Naive thymus-derived CD4-positive, alpha-beta T cell (primary cell): ENCODE data around the gene MRPL37. TPM values are rescaled to one million over a fixed set of nuclear protein-coding genes. Genes with fewer than 3 reads are reported as not detected.
"Not testable (repeated sequence)": the region's sequence is repeated elsewhere in the genome, so short reads cannot be mapped to it uniquely, and the experiment has no call there.

Experiments
- ATAC-seq: fragments of 150-1000 bp; cut with Tn5 transposase; 2 replicates; pipeline ENCODE4 v1.10.0; 2021; ENCODE audit warnings: mild to moderate bottlenecking, moderate library complexity
- CTCF ChIA-PET: fragments of 350-600 bp; sonication (Branson Sonifier 250); formaldehyde crosslinking; loops from one replicate; lab custom pipeline; 2021; ENCODE audit warnings: antibody characterized with exemption; lab: Charles Lee
- POLR2A ChIA-PET: fragments of 350-600 bp; sonication (Branson Sonifier 250); formaldehyde crosslinking; loops from one replicate; lab custom pipeline; 2021; ENCODE audit warnings: antibody characterized with exemption, inconsistent platforms; lab: Charles Lee
- DNase-seq, 9 donors: peaks; one replicate each; pipeline versions ENCODE4 v3.0.0 to v3.0.0-alpha.2; 2020 to 2022; ENCODE audit warnings: mixed read lengths in 1 of 9
- H3K27ac ChIP-seq: one replicate; pipeline ENCODE4 v1.7.0; 2013; ENCODE audit warnings: mild to moderate bottlenecking, low read depth, low read length, moderate library complexity
- H3K27me3 ChIP-seq, 2 donors: one replicate each; pipeline ENCODE4 v1.7.0; 2013; ENCODE audit warnings: low read length in 2 of 2, mild to moderate bottlenecking in 2 of 2, moderate library complexity in 2 of 2; ENCODE audit not compliant: control insufficient read depth in 2 of 2, insufficient read depth in 2 of 2
- H3K36me3 ChIP-seq, 3 experiments: 1 replicate in 2 of 3; 2 replicates in 1 of 3; pipeline ENCODE4 v1.7.0; 2013; ENCODE audit warnings: low read length in 3 of 3, mild to moderate bottlenecking in 3 of 3, moderate library complexity in 1 of 3; ENCODE audit not compliant: insufficient read depth in 3 of 3, control insufficient read depth in 2 of 3
- H3K4me1 ChIP-seq, 2 donors: one replicate each; pipeline ENCODE4 v1.7.0; 2013; ENCODE audit warnings: low read length in 2 of 2, mild to moderate bottlenecking in 2 of 2, moderate library complexity in 1 of 2; ENCODE audit not compliant: control insufficient read depth in 2 of 2, insufficient read depth in 2 of 2
- H3K4me3 ChIP-seq: 2 replicates; pipeline ENCODE4 v1.7.0; 2013; ENCODE audit warnings: mild to moderate bottlenecking, low read length
- H3K9me3 ChIP-seq, 3 experiments: 1 replicate in 2 of 3; 2 replicates in 1 of 3; pipeline ENCODE4 v1.7.0; 2013; ENCODE audit warnings: low read length in 3 of 3; ENCODE audit not compliant: control insufficient read depth in 2 of 3
- H3K27ac Mint-ChIP-seq, 9 donors: one replicate each; pipeline ENCODE4 v1.8.0; 2020 to 2022; ENCODE audit warnings: mixed read lengths in 9 of 9, mild to moderate bottlenecking in 8 of 9, moderate library complexity in 5 of 9, inconsistent platforms in 2 of 9
- H3K27me3 Mint-ChIP-seq, 5 donors: one replicate each; pipeline ENCODE4 v1.8.0; 2021 to 2022; ENCODE audit warnings: mixed read lengths in 5 of 5, mild to moderate bottlenecking in 1 of 5
- H3K36me3 Mint-ChIP-seq, 5 donors: one replicate each; pipeline ENCODE4 v1.8.0; 2020 to 2022; ENCODE audit warnings: mixed read lengths in 5 of 5, mild to moderate bottlenecking in 3 of 5, inconsistent platforms in 1 of 5
- H3K4me1 Mint-ChIP-seq, 7 donors: one replicate each; pipeline ENCODE4 v1.8.0; 2020 to 2022; ENCODE audit warnings: mixed read lengths in 7 of 7, mild to moderate bottlenecking in 3 of 7, inconsistent platforms in 1 of 7
- H3K4me3 Mint-ChIP-seq, 10 donors: one replicate each; pipeline ENCODE4 v1.8.0; 2020 to 2022; ENCODE audit warnings: mild to moderate bottlenecking in 10 of 10, mixed read lengths in 10 of 10, moderate library complexity in 6 of 10, inconsistent platforms in 2 of 10
- H3K9me3 Mint-ChIP-seq, 11 donors: one replicate each; pipeline ENCODE4 v1.8.0; 2020 to 2022; ENCODE audit warnings: mixed read lengths in 11 of 11, mild to moderate bottlenecking in 4 of 11, inconsistent platforms in 1 of 11, moderate library complexity in 1 of 11
- intact Hi-C, 2 donors: fragments of 100-400 bp; cut with micrococcal nuclease; formaldehyde crosslinking; loops; one replicate each; pipeline ENCODE4 v1.15.1; 2023
- polyA plus RNA-seq, 2 donors: library from polyadenylated mRNA; unstranded; fragments of 300-500 nt; fragmentation: Illumina TruSeq; gene quantifications; one replicate each; pipeline ENCODE4 v1.2.3, GENCODE V29; 2021
- total RNA-seq, 6 experiments: library from RNA in 5 of 6; stranded (reverse) in 5 of 6; gene quantifications; 1 replicate in 5 of 6; 2 replicates in 1 of 6; pipeline ENCODE4 v1.2.3 and lab custom pipeline; 2021 to 2026

MRPL37 gene
- total and polyA plus RNA-seq, 7 experiments from 2014 or later = 25.4 to 86.7 (median 36.6) TPM

DNA sequence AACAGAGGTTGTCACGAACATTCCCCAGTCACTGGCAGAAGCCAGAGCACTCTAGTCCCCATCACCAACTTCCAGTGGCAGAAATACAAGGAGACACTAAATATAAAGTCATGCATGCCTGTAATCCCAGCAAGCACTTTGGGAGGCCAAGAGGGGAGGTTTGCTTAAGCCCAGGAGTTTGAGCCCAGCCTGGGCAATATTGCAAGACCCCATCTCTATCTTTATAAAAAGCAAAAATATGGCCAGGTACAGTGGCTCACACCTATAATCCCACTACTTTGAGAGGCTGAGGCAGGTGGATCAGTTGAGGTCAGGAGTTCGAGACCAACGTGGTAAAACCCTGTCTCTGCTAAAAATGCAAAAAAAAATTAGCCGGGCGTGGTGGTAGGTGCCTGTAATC, 6.5 kb upstream of the MRPL37 start:
- Mint-ChIP-seq H3K27me3 (no peaks in the 10 kb centered on the region), H3K9me3 (no peaks in the 10 kb centered on the region)
- POLR2A ChIA-PET = no interaction called here

DNA sequence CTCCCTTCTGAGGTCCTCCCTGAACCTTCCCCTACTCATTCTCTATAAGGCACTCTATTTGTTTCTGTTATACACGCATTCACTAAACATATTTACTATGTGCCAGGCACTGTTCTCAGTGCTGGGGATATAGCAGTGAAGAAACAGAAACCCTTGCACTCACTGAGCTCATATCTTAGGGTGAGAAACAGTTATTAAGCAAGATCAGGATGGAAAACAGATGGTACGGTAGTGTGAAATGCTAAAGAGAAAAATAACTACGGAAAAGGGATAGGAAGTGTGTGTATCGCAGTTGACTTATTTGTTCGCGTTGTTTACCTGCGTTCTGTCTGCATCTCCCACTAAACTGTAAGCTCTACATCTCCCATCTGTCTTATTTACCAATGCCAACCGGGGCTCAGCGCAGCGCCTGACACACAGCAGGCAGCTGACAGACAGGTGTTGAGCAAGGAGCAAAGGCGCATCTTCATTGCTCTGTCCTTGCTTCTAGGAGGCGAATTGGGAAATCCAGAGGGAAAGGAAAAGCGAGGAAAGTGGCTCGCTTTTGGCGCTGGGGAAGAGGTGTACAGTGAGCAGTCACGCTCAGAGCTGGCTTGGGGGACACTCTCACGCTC, 709 bp upstream of the MRPL37 start:
- Mint-ChIP-seq H3K36me3 (peaks cover 0 to 15% (median 5%) of the 10 kb centered on the region in 5 donors), H3K27ac (peak overlapping the region; percentile 42 to 93 (median 87)), H3K4me1 (peaks cover 27 to 44% (median 40%) of the 10 kb centered on the region in 7 donors), H3K4me3 (peak overlapping the region; percentile 90 to 96 (median 92)), H3K27me3 (no peaks in the 10 kb centered on the region), H3K9me3 (no peaks in the 10 kb centered on the region)
- Histone ChIP-seq H3K9me3 (no peaks in the 10 kb centered on the region), H3K27me3 (no peaks in the 10 kb centered on the region), H3K27ac (peak overlapping the region; percentile 81), H3K4me3 (peak overlapping the region; percentile 69), H3K36me3 (peaks cover 0 to 22% (median 0%) of the 10 kb centered on the region in 3 experiments), H3K4me1 (peaks cover 9 to 17% of the 10 kb centered on the region in 2 donors)
- POLR2A ChIA-PET = interaction anchor here (0.6 to 2.1 kb wide), 10 partner anchors 9 to 290 kb away, joined by 3 to 8 read pairs (median 3); partner anchors contain the start of genes TCEANC2 and TMEM59
- DNase-seq (peak in 1 of 9 donors; percentile 4), ATAC-seq (no peak)
- CTCF ChIA-PET = interaction anchor here (1.3 to 1.4 kb wide), 2 partner anchors 15 to 207 kb away, joined by 4 to 5 read pairs; partner anchors contain the start of gene SSBP3
- intact Hi-C loops = no loop called here

More for the DNA sequence above, 6.5 kb upstream of the MRPL37 start:
- H3K4me1 ChIP-seq = no peaks in the 10 kb centered on the region
- CTCF ChIA-PET = no interaction called here
- no peak overlapping the region for H3K4me3 ChIP-seq
- no peaks in the 10 kb centered on the region for H3K27me3 ChIP-seq
- H3K4me1 Mint-ChIP-seq = peaks cover 0 to 5% (median 0%) of the 10 kb centered on the region in 7 donors
- intact Hi-C loops = no loop called here
- H3K36me3 ChIP-seq = peaks cover 0 to 42% (median 0%) of the 10 kb centered on the region in 3 experiments
- no peak overlapping the region for H3K27ac ChIP-seq
- no peak for ATAC-seq
- H3K9me3 ChIP-seq = no peaks in the 10 kb centered on the region
- no peak overlapping the region for H3K4me3 Mint-ChIP-seq
- peaks cover 0 to 32% (median 14%) of the 10 kb centered on the region in 5 donors for H3K36me3 Mint-ChIP-seq
- DNase-seq = no peak
- H3K27ac Mint-ChIP-seq = no peak overlapping the region

DNA sequence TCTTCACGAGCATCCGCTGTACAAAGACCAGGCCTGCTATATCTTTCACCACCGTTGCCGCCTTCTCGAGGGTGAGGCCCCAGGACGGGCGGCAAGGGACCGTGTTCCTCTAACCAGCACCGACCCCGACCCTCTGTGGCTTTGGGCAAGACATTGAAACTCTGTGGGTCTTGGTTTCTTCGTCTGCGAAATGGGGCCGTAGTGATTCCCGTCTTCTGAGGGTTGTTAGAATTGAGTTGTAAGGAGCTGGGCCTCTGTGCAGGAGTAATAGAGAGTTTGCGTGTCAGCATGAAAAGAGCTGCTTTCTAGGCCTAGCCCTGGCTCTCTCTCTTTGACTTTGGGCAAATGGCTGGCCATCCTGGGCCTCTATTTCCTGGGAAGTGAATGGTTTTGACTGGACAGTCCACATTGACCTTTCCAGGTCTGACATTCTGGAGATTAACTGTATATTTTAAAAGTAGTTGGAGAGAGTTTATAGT, 591 bp downstream of the MRPL37 start:
- peaks cover 8 to 16% (median 9%) of the 10 kb centered on the region in 5 donors for H3K36me3 Mint-ChIP-seq
- Histone ChIP-seq H3K27me3 (no peaks in the 10 kb centered on the region), H3K36me3 (peaks cover 2 to 20% (median 5%) of the 10 kb centered on the region in 3 experiments), H3K9me3 (no peaks in the 10 kb centered on the region), H3K4me1 (peaks cover 9 to 17% of the 10 kb centered on the region in 2 donors), H3K4me3 (peak overlapping the region; percentile 69), H3K27ac (peak overlapping the region; percentile 81)
- intact Hi-C loops = loop anchor here (1.0 to 10.0 kb wide), 11 partner anchors 85 to 564 kb away; partner anchors contain the start of genes NDC1 (in 2 of the 2), TCEANC2 (in 2 of the 2), TMEM59 (in 2 of the 2) and PARS2 (in 1 of the 2)
- no peaks in the 10 kb centered on the region for H3K9me3 Mint-ChIP-seq
- POLR2A ChIA-PET = interaction anchor here (0.9 to 2.1 kb wide), 10 partner anchors 10 to 289 kb away, joined by 3 to 8 read pairs (median 4); partner anchors contain the start of genes TCEANC2 and TMEM59
- no peak for ATAC-seq
- DNase-seq = no peak
- H3K27ac Mint-ChIP-seq = peak overlapping the region; percentile 64 to 93 (median 87)
- CTCF ChIA-PET = interaction anchor here (0.8 to 2.8 kb wide), 4 partner anchors 13 to 289 kb away, joined by 3 to 9 read pairs (median 4); partner anchors contain the start of gene SSBP3
- no peaks in the 10 kb centered on the region for H3K27me3 Mint-ChIP-seq
- peak overlapping the region; percentile 90 to 96 (median 92) for H3K4me3 Mint-ChIP-seq
- H3K4me1 Mint-ChIP-seq = peaks cover 28 to 47% (median 40%) of the 10 kb centered on the region in 7 donors

DNA sequence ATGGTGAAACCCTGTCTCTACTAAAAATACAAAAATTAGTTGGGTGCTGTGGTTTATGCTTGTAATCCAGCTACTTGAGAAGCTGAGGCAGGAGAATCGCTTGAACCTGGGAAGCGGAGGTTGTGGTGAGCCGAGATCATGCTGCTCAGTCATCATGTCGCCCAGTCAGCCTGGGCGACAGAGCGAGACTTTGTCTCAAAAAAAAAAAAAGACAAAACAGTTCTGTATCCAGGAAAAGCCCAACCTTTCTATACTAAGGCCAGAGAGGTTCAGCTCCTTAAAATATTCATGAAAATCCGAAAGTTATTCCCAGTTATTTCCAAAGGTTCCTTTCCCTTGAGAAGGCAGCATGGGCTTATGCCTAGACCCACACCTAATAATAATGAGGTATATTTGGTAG, 4.2 kb downstream of the MRPL37 start:
- no peaks in the 10 kb centered on the region for H3K9me3 Mint-ChIP-seq
- H3K4me1 Mint-ChIP-seq = peaks cover 28 to 53% (median 39%) of the 10 kb centered on the region in 7 donors
- DNase-seq (no peak), ATAC-seq (no peak)
- POLR2A ChIA-PET = no interaction called here
- Histone ChIP-seq H3K36me3 (peaks cover 10 to 46% (median 10%) of the 10 kb centered on the region in 3 experiments), H3K27ac (no peak overlapping the region), H3K4me1 (peaks cover 6 to 13% of the 10 kb centered on the region in 2 donors), H3K9me3 (no peaks in the 10 kb centered on the region), H3K27me3 (no peaks in the 10 kb centered on the region), H3K4me3 (no peak overlapping the region)
- peaks cover 18 to 34% (median 29%) of the 10 kb centered on the region in 5 donors for H3K36me3 Mint-ChIP-seq
- CTCF ChIA-PET = interaction anchor here (0.5 to 0.6 kb wide), 2 partner anchors 19 to 1248 kb away, joined by 3 to 4 read pairs; no protein-coding TSS in a partner anchor
- no peaks in the 10 kb centered on the region for H3K27me3 Mint-ChIP-seq
- no peak overlapping the region for H3K4me3 Mint-ChIP-seq
- H3K27ac Mint-ChIP-seq = no peak overlapping the region
- intact Hi-C loops = loop anchor here in 1 of 2 donors (5.0 to 10.0 kb wide), 2 partner anchors 153 to 369 kb away; partner anchors contain the start of gene NDC1

DNA sequence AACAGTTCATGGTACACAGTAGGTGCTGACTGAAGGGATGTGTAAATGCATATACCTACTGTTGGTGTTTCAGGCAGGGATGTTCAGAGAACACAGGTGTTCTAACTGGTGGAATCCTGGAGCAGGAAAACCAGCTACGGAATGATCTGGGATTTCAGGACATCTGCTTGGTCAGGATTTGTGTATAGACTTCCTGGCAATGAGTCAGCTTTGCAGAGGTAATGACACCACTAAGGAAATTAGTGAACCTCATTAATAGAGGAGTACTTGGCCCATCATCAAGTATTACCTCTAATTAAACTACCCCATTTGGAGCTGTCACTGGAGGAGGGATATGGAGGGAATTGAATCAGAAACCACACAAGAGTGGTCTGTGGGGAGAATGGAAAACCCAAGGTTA, 7.3 kb downstream of the MRPL37 start:
- peaks cover 30 to 55% (median 37%) of the 10 kb centered on the region in 5 donors for H3K36me3 Mint-ChIP-seq
- intact Hi-C loops = loop anchor here in 1 of 2 donors (10.0 kb wide), 1 partner anchor 372 kb away; the partner anchor contains the start of gene NDC1
- no peak for DNase-seq
- no peaks in the 10 kb centered on the region for H3K27me3 Mint-ChIP-seq
- H3K4me1 Mint-ChIP-seq = peaks cover 8 to 34% (median 21%) of the 10 kb centered on the region in 7 donors
- H3K9me3 Mint-ChIP-seq = no peaks in the 10 kb centered on the region
- no peak overlapping the region for H3K4me3 ChIP-seq
- no peak overlapping the region for H3K27ac Mint-ChIP-seq
- no peak overlapping the region for H3K27ac ChIP-seq
- no peak for ATAC-seq
- H3K27me3 ChIP-seq = no peaks in the 10 kb centered on the region
- peaks cover 27 to 71% (median 31%) of the 10 kb centered on the region in 3 experiments for H3K36me3 ChIP-seq
- POLR2A ChIA-PET = no interaction called here
- H3K9me3 ChIP-seq = no peaks in the 10 kb centered on the region
- H3K4me3 Mint-ChIP-seq = no peak overlapping the region
- CTCF ChIA-PET = interaction anchor here (0.5 to 0.6 kb wide), 2 partner anchors 153 to 210 kb away, joined by 3 read pairs; no protein-coding TSS in a partner anchor
- no peaks in the 10 kb centered on the region for H3K4me1 ChIP-seq

DNA sequence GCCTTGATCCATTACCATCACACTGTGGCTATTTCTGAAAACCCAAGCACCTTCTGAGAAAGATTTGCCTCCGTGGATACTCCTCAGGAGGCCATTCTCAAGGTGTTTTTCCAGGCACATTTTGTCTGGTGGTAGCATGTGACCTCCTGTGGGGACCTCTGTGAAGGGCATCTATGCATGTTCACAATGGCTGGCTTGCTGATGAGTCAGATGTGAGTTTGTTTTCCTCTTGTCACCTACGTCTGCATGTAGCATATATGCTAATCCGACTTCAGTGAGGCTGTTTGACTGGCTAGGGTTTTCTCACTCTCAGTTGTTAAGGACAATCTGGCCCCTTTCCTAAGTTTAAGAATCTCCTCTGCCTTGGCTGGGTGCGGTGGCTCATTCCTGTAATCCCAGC, 7.9 kb downstream of the MRPL37 start:
- H3K27ac ChIP-seq, H3K27me3 ChIP-seq, POLR2A ChIA-PET, H3K4me3 ChIP-seq, DNase-seq, H3K4me3 Mint-ChIP-seq, H3K27me3 Mint-ChIP-seq, H3K27ac Mint-ChIP-seq, H3K4me1 ChIP-seq, ATAC-seq, H3K9me3 ChIP-seq, H3K9me3 Mint-ChIP-seq: not testable (repeated sequence)
- peaks cover 25 to 61% (median 40%) of the 10 kb centered on the region in 5 donors for H3K36me3 Mint-ChIP-seq
- intact Hi-C loops = loop anchor here in 1 of 2 donors (10.0 kb wide), 1 partner anchor 373 kb away; the partner anchor contains the start of gene NDC1
- peaks cover 32 to 77% (median 37%) of the 10 kb centered on the region in 3 experiments for H3K36me3 ChIP-seq
- peaks cover 4 to 28% (median 15%) of the 10 kb centered on the region in 7 donors for H3K4me1 Mint-ChIP-seq
- CTCF ChIA-PET = interaction anchor here (0.5 kb wide), 1 partner anchor 209 kb away, joined by 3 read pairs; no protein-coding TSS in a partner anchor
